A673 (cell line): ENCODE data around the gene ANO2. TPM values are rescaled to one million over a fixed set of nuclear protein-coding genes. Genes with fewer than 3 reads are reported as not detected.

ENCODE experiments used
- BruUV-seq: library from RNA; stranded (reverse); fragments of 400-500 nt; replicated peaks from 2 replicates; lab custom pipeline; 2021; lab: Mats Ljungman, UMichigan
- CTCF ChIA-PET: fragments of 300-600 bp; sonication (Branson Sonifier 250); formaldehyde crosslinking; loops from one replicate; lab custom pipeline; 2022; ENCODE audit warnings: antibody characterized with exemption; lab: Charles Lee
- POLR2A ChIA-PET: fragments of 300-600 bp; sonication (Branson Sonifier 250); formaldehyde crosslinking; loops from one replicate; lab custom pipeline; 2022; ENCODE audit warnings: antibody characterized with exemption; ENCODE audit not compliant: low non-redundant PET; lab: Charles Lee
- DNase-seq: peaks from one replicate; pipeline ENCODE4 v3.0.0-alpha.2; 2015; ENCODE audit warnings: low spot score
- H3K27ac ChIP-seq: fragments of 200-600 bp; sonication (generic); 2 replicates; pipeline ENCODE4 v1.5.1; 2016; ENCODE audit warnings: mixed run types, low read depth, mild to moderate bottlenecking, mixed read lengths, antibody characterized with exemption, low read length; ENCODE audit not compliant: poor library complexity, severe bottlenecking
- H3K27me3 ChIP-seq: fragments of 200-600 bp; sonication (generic); replicated peaks from 2 replicates; pipeline ENCODE4 v1.6.1; 2017; ENCODE audit warnings: mixed run types, low read depth, mild to moderate bottlenecking, mixed read lengths, antibody characterized with exemption, low read length; ENCODE audit not compliant: insufficient read depth, poor library complexity
- H3K36me3 ChIP-seq: fragments of 200-600 bp; sonication (generic); 2 replicates; pipeline ENCODE4 v1.6.1; 2016; ENCODE audit warnings: mixed run types, mild to moderate bottlenecking, mixed read lengths, antibody characterized with exemption, low read length; ENCODE audit not compliant: insufficient read depth, poor library complexity, severe bottlenecking
- H3K4me1 ChIP-seq: fragments of 200-600 bp; sonication (generic); 2 replicates; pipeline ENCODE4 v1.6.1; 2017; ENCODE audit warnings: mixed run types, mild to moderate bottlenecking, mixed read lengths, antibody characterized with exemption, low read length; ENCODE audit not compliant: insufficient read depth, poor library complexity, severe bottlenecking
- H3K4me3 ChIP-seq: fragments of 200-600 bp; sonication (generic); 2 replicates; pipeline ENCODE4 v1.5.1; 2016; ENCODE audit warnings: low read depth, mixed run types, mild to moderate bottlenecking, mixed read lengths, low read length; ENCODE audit not compliant: poor library complexity, severe bottlenecking
- H3K9me3 ChIP-seq: fragments of 200-600 bp; sonication (generic); 2 replicates; pipeline ENCODE4 v1.6.1; 2016; ENCODE audit warnings: mixed run types, low read depth, mild to moderate bottlenecking, mixed read lengths, antibody characterized with exemption, low read length; ENCODE audit not compliant: poor library complexity, severe bottlenecking
- EZH2 ChIP-seq: fragments of 200-600 bp; sonication (generic); IDR thresholded peaks from 2 replicates; pipeline ENCODE4 v1.6.1; 2017; ENCODE audit warnings: borderline replicate concordance, low read depth, mild to moderate bottlenecking, mixed read lengths, antibody characterized with exemption, low read length; ENCODE audit not compliant: poor library complexity, severe bottlenecking
- intact Hi-C: fragments of 100-400 bp; cut with micrococcal nuclease; formaldehyde crosslinking; loops from one replicate; pipeline ENCODE4 v1.10.0; 2022; ENCODE audit not compliant: unreplicated experiment
- total RNA-seq: library from RNA; stranded (reverse); gene quantifications from 2 replicates; pipeline ENCODE4 v1.2.3, GENCODE V29; 2021
- TF ChIP-seq, protein P1 (sequence below): fragments of 300-800, 200-600 bp; sonication (generic); conservative IDR thresholded peaks from 2 replicates; pipeline ENCODE4 v1.5.1; 2017; ENCODE audit warnings: low read depth, mild to moderate bottlenecking, antibody characterized with exemption, low read length, moderate library complexity, mixed read lengths

Gene ANO2
- total RNA-seq, 1 experiment from 2014 or later: not detected

DNA sequence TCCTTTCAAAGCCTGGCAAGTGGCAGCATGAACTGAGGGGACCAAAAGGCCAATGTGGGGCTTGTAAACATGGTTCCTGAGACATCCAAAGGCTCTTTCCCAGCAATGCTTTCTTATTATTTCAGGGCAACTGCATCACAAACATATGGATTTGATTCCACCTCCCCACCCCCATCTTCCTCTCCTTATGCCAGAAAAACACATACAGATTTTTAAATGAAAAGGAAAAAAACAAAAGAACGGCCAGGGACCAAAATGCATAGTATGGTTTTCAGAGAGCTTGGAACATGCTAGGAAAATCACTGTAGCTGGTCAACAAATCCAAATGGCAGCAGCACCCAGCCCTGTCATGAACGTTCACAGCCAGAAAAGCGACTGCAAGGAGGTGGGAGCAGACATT lies 167.6 kb downstream of the ANO2 start:
- H3K4me1 ChIP-seq: no peaks in the 10 kb centered on the region
- peaks cover 48% of the 10 kb centered on the region for H3K27me3 ChIP-seq
- no peaks in the 10 kb centered on the region for H3K36me3 ChIP-seq
- BruUV-seq: no TSS peak
- no peak overlapping the region for H3K4me3 ChIP-seq
- CTCF ChIA-PET: no interaction called here
- H3K27ac ChIP-seq: no peak overlapping the region
- no peaks in the 10 kb centered on the region for H3K9me3 ChIP-seq
- intact Hi-C loops: no loop called here
- DNase-seq: no peak
- POLR2A ChIA-PET: no interaction called here
- no peak for TF ChIP-seq EZH2
- TF ChIP-seq, protein P1, sequence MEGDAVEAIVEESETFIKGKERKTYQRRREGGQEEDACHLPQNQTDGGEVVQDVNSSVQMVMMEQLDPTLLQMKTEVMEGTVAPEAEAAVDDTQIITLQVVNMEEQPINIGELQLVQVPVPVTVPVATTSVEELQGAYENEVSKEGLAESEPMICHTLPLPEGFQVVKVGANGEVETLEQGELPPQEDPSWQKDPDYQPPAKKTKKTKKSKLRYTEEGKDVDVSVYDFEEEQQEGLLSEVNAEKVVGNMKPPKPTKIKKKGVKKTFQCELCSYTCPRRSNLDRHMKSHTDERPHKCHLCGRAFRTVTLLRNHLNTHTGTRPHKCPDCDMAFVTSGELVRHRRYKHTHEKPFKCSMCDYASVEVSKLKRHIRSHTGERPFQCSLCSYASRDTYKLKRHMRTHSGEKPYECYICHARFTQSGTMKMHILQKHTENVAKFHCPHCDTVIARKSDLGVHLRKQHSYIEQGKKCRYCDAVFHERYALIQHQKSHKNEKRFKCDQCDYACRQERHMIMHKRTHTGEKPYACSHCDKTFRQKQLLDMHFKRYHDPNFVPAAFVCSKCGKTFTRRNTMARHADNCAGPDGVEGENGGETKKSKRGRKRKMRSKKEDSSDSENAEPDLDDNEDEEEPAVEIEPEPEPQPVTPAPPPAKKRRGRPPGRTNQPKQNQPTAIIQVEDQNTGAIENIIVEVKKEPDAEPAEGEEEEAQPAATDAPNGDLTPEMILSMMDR: no peak

DNA sequence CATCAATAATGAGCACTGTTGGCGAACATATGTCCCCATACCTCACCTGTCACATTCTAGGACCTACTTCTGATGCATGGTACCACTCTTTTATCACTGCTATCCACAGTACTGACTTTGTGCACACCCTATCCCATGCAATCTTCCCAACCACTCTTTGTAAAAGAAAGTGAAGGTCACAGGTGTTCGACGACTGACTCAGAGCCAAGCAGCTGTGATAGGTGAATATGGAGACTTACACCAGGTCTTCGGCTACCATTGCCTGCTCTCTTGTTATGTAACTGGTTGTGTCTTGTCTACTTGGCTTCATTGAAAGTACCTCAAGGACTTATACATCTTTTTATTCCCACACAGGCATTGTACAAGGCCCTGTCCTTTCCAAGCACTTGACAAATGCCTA lies 169.0 kb downstream of the ANO2 start:
- no peak for DNase-seq
- H3K4me3 ChIP-seq: no peak overlapping the region
- no peaks in the 10 kb centered on the region for H3K4me1 ChIP-seq
- no peak overlapping the region for H3K27ac ChIP-seq
- ChIA-PET POLR2A (no interaction called here), CTCF (no interaction called here)
- H3K27me3 ChIP-seq: peaks cover 59% of the 10 kb centered on the region
- no TSS peak for BruUV-seq
- no peaks in the 10 kb centered on the region for H3K36me3 ChIP-seq
- intact Hi-C loops: no loop called here
- H3K9me3 ChIP-seq: no peaks in the 10 kb centered on the region
- TF ChIP-seq EZH2: no peak
- TF ChIP-seq, protein P1: no peak

DNA sequence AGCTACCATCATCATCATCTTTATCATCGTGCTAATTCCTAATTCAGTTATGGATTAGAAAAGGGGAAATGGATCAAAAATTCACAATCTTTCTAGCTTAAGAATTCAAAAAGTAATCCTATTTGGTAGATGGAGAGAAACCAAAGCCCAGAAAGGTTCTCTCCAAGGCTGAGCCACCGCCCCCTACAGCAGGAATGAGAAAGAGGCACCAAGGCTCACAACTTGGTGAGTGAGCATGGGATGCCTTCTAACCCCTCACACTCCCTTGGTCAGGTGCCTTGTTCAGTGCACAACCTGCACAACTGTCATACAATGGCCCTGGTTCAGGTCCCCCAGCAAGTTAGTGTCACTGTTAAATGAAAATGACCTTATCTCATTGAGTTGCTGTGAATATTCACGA lies 171.5 kb downstream of the ANO2 start:
- Histone ChIP-seq H3K36me3 (no peaks in the 10 kb centered on the region), H3K9me3 (no peaks in the 10 kb centered on the region), H3K4me3 (no peak overlapping the region), H3K4me1 (no peaks in the 10 kb centered on the region), H3K27ac (no peak overlapping the region), H3K27me3 (peaks cover 67% of the 10 kb centered on the region)
- DNase-seq: no peak
- CTCF ChIA-PET: no interaction called here
- intact Hi-C loops: no loop called here
- no peak for TF ChIP-seq EZH2
- TF ChIP-seq, protein P1: peak; percentile 15; the same call in 1 of the 2 replicates
- BruUV-seq: no TSS peak
- POLR2A ChIA-PET: no interaction called here
